Smooth muscle cell of the brain vasculature (primary cell): ENCODE measurements around the gene CPN2.
A peak's percentile ranks its signal among the peaks of the same experiment; 100 is the strongest.

Source experiments
- DNase-seq: peaks from one replicate; pipeline ENCODE4 v3.0.0-alpha.2; 2012; ENCODE audit warnings: low read depth, low spot score

The CPN2 gene

GRCh38 chr3:194328942-194329582 lies 22.1 kb downstream of the CPN2 start:
- no peak for DNase-seq

- no peak for DNase-seq
Observed at GRCh38 chr3:194328053-194328657, 23.0 kb downstream of the CPN2 start.

- DNase-seq: no peak
Observed at GRCh38 chr3:194327218-194328052, 23.7 kb downstream of the CPN2 start.

DNA sequence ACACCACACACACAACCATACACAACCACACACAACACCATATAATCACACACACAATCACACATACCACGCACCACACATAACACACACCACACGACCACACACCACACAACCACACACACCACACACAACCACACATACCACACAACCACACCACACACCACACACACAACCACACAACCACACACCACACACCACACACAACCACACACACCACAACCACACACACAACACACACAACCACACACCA lies 24.2 kb downstream of the CPN2 start:
- no peak for DNase-seq

GRCh38 chr3:194326192-194326967 lies 24.7 kb downstream of the CPN2 start:
- DNase-seq: no peak

DNA sequence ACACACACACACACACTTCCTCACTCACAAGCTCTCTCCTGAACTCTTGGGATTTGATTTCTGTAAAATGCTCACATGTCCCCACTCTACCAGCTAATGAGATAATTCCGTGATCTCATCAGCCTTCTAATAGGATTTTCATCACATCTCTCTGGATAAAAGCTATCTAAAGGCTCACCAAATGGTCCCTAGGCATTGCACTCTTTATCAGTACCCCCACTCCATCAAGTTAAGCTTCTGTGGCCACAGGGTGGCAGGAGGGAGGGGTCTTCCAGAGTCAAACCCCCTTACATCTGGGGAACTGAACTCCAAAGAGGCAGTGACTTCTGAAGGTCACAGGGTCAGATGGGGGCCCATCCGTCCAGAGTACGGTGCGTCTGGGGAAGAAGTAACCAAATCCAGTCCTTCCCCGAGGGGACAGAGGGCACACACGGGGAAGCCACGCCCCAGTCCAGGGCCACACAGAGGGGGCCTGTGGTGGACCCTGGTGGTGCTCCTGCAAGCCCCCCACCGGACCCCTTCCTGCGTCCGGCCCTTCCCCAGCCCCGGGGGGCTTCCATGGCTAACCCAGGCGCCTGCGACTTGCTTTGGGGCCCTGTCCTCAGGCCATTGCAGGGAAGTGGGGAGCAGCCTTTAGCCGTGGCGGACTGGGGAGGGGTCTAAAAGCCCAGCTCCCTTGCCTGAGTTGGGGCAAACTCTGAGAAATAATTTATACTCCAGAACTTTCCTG lies 25.5 kb downstream of the CPN2 start:
- DNase-seq: no peak

- no peak for DNase-seq
Observed at GRCh38 chr3:194324823-194325327, 26.3 kb downstream of the CPN2 start.

- no peak for DNase-seq
Observed at GRCh38 chr3:194323785-194324735, 27.1 kb downstream of the CPN2 start.

DNA sequence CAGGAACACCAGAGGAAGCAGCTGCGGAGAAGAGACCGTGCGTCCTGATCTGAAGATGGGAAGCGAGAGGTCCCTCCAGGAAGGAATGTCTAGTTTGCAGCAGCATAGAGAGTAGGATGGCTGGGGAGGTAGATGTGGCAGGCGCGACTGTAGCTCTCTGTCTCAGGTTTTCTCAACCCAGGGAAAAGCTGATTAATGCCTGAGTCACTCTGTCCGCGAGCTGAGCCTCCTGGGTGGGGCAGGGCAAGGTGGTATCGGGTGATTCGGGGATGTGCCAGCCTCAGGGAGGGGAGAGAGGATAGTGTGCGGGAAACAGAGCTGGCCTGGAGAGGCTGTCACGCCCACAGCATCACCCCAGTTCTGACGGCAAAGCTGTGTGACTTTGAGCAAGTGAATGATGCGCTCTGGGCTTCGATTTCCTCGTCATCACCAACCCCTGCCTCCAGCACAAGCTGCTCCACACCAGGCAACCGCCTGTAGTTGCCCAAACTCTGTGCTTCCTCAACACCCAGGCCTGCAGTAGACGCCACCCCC lies 28.4 kb downstream of the CPN2 start:
- DNase-seq: no peak

- no peak for DNase-seq
Observed at GRCh38 chr3:194321693-194322640, 29.2 kb downstream of the CPN2 start.

GRCh38 chr3:194320744-194321243 lies 30.3 kb downstream of the CPN2 start:
- no peak for DNase-seq

DNA sequence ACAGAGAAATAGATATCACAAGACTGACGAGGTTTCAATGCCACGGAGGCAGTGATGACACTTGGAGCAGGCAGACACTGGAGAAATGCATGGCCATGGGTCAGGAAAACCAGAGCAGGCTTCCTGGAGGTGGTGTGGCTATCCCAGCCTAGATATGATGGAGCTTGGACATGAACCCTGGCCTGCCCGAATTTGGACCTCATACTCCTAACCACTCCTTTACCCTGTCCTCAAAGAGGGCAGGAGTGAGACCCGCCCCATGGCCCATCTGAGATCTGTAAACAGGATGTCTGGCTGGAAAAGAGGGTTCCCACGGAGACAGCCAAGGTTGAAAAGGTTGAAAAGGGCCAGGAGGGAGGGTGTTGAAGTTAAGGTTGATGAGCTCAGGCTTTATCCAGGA lies 31.0 kb downstream of the CPN2 start:
- DNase-seq: no peak

- DNase-seq: no peak
Observed at GRCh38 chr3:194318511-194319161, 32.5 kb downstream of the CPN2 start.

DNA sequence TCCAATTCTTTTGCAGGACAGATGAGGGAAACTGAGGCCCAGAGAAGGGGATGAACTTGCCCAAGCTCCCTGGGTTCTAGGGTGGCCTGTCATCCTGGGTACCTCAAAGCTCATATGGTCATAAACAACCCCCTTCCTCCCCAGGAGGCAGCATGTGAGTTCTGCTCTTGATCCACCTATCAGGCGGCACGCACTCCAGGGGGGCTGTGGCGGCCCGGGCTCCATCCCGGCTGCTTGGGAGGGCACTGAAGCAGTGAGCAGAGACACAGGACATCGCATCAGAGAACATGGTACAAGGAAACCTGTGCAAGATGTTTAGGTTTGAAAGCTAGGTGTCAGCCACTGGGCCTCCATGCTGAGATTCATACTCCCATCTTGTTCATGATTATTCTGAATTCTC lies 34.2 kb downstream of the CPN2 start:
- DNase-seq: no peak

DNA sequence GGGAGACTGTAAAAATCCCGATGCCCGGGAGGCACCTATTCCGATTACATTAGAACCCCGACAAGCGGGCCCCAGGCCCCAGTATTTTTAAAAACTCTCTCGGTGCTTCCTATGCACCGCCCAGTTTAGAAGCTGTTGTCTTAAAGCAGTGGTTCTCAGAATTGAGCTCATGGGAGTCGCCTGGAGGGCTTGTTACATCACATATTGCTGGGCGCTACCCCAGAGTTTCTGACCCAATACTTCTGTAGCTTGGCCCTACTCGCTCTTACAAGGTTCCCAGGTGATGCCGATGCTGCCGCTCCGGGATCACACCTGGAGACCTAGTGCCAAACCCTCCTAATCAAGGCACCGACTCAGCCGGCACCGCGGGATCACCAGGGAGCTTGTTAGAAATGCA lies 35.2 kb downstream of the CPN2 start:
- DNase-seq: no peak

DNA sequence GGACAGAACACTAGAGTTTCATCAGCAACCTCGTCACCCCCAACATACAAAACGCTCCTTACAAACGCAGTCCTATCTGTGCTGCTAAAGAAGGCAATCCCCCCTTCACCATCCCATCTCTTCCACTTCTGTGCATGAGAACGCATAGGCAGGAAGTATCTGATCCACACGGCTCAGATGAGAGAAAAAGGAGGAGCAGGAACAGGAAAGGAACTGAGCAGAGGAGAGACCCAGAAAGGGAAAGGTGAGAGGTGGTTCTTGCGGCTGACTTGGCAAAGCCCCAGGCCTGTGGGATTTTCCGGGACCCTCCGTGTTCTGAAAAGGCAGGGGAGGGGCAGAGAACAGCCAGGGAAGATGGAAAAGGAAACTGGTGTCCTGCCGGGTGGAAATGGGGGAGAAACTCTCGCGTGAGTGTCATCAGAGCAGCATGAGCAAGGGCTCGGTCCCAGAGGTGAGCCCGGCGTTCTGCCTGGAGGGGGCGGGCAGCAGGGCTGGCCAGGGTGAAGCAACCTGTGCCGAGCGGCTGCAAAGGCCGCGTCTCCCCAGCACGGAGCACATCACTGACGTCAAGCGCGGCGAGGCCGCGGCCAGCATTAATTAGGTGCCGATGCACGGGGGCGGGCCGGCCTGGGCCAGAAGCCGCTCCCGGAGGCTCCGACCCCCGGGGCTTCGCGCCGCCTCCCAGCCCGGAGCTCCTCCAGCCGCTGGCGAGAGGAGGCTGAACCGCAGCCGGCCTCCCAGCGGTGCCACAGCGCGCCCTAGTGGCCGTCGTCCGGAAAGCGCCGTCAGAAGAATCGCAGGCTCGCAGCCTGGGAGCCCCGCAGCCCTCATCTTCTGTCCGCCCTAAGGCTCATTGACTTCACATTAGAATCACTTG lies 35.8 kb downstream of the CPN2 start:
- DNase-seq: peak; percentile 39

- no peak for DNase-seq
Observed at GRCh38 chr3:194314388-194315068, 36.6 kb downstream of the CPN2 start.
